ENCODE results near the gene CMC1. TPM values are rescaled to one million over a fixed set of nuclear protein-coding genes. Genes with fewer than 3 reads are reported as not detected.
A peak's percentile ranks its signal among the peaks of the same experiment; 100 is the strongest.

CMC1 gene
- total RNA-seq, 6 donors from 2014 or later: 4.6 to 20.7 (median 14.1) TPM

DNA sequence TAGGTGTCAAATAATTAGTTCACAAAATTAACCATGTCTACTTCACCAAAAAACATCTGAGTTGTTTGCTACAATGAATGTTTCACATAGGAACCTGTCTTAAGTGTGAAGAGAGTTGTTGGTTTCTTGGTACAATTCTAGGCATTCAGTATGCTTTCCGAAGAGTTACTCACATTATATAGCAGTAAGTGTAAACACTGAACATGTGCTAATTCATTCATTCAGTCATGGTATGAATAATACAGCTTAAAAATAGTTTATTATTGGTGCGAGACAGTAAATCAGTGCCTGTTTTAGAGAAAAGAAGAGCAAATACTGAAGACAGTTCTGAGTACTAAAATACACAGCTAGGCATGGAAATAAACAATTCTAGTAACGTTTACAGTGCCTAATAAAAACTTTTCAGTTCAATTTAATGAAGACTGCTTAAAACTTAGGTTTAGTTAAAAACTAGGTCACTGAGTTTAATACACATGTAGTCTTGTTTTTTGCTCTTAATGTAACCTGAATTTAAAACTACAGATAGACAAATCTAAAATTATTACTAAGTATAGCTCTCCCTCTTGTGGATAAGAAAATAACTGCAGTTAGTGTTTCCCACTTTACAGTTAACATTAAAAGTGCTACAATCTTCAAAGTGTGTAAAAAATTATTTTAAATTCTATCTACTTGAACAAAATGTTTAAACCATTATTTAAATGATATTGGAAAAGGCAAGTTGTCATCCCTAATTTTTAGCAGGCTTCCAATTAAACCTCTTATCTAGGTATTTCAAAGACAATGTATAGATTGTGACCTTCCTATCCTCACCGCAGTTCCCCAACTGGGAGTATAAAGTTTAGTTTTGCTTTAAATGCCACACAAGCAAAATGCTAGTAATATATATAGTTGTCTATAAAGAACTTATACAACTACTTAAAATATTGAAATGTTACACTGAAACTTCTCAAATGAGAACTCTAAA lies 87.1 kb downstream of the CMC1 start:
- DNase-seq (no peak), ATAC-seq (ENCODE audit: low FRiP score in 2 of 2) (peak in 1 of 2 donors; percentile 63)
- TF ChIP-seq, protein P1, sequence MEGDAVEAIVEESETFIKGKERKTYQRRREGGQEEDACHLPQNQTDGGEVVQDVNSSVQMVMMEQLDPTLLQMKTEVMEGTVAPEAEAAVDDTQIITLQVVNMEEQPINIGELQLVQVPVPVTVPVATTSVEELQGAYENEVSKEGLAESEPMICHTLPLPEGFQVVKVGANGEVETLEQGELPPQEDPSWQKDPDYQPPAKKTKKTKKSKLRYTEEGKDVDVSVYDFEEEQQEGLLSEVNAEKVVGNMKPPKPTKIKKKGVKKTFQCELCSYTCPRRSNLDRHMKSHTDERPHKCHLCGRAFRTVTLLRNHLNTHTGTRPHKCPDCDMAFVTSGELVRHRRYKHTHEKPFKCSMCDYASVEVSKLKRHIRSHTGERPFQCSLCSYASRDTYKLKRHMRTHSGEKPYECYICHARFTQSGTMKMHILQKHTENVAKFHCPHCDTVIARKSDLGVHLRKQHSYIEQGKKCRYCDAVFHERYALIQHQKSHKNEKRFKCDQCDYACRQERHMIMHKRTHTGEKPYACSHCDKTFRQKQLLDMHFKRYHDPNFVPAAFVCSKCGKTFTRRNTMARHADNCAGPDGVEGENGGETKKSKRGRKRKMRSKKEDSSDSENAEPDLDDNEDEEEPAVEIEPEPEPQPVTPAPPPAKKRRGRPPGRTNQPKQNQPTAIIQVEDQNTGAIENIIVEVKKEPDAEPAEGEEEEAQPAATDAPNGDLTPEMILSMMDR (IDR thresholded peaks at IDR 0.05): peak; percentile 37 to 66 (median 62)
- TF ChIP-seq POLR2AphosphoS5 (IDR thresholded peaks at IDR 0.05): no peak
- no peaks in the 10 kb centered on the region for H3K9me3 ChIP-seq
- 83% methylated on average over 4 of the region's 4 CpGs for WGBS, 2 donors
- H3K36me3 ChIP-seq: peaks cover 6 to 59% (median 16%) of the 10 kb centered on the region in 4 donors
- no peak overlapping the region for H3K27ac ChIP-seq
- no peak overlapping the region for H3K4me3 ChIP-seq
- no peaks in the 10 kb centered on the region for H3K27me3 ChIP-seq
- H3K4me1 ChIP-seq: no peaks in the 10 kb centered on the region

DNA sequence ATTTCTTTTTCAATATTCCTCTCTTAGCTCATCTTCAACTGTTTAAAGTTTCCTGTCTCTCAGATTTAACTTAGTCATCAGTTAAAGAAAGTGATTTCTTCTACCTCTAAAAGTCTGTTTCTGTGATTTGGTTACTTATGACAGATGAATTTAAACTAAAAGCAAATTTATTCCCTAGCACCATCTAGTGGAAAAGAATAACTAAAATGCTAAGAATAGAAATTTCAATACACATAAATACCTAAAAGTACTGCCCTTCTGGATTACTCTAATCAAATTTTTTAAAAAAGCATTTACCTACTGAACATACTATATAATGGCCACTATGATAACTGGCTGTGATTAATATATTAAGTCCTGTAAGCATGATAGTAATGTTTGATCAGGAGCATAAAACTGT lies 93.1 kb downstream of the CMC1 start:
- Histone ChIP-seq H3K36me3 (peaks cover 0 to 60% (median 20%) of the 10 kb centered on the region in 4 donors), H3K9me3 (no peaks in the 10 kb centered on the region), H3K27ac (no peak overlapping the region), H3K4me1 (no peaks in the 10 kb centered on the region), H3K4me3 (no peak overlapping the region), H3K27me3 (no peaks in the 10 kb centered on the region)
- TF ChIP-seq, protein P1 (IDR thresholded peaks at IDR 0.05): no peak
- no peak for TF ChIP-seq POLR2AphosphoS5 (IDR thresholded peaks at IDR 0.05)
- TF ChIP-seq POLR2A (IDR thresholded peaks at IDR 0.05): no peak
- TF ChIP-seq EP300 (IDR thresholded peaks at IDR 0.05): no peak
- ATAC-seq (ENCODE audit: low FRiP score in 2 of 2) (no peak), DNase-seq (no peak)

DNA sequence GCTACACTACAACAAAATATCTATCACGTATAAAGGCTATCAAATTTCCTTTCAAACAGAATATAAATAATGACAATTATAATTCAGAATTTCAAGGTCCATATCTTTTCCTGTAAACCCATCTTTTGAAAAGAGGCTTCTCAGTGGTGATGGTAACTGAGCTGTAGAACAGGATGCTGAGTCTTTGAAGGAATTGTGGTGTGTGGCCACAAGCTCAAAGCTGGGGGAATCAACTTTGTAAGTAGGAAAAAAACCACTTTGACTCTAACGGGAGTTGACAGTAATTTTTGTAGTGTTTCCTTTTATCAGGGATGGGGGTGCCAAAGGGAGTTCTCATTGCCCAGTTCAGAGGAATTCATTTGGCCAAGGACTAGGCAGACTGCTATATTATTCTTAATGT lies 93.8 kb downstream of the CMC1 start:
- no peak for TF ChIP-seq POLR2AphosphoS5 (IDR thresholded peaks at IDR 0.05)
- no peak for TF ChIP-seq POLR2A (IDR thresholded peaks at IDR 0.05)
- TF ChIP-seq, protein P1 (IDR thresholded peaks at IDR 0.05): no peak
- TF ChIP-seq EP300 (IDR thresholded peaks at IDR 0.05): no peak
- H3K4me1 ChIP-seq: no peaks in the 10 kb centered on the region
- H3K4me3 ChIP-seq: no peak overlapping the region
- H3K36me3 ChIP-seq: peaks cover 0 to 65% (median 22%) of the 10 kb centered on the region in 4 donors
- no peak for ATAC-seq (ENCODE audit: low FRiP score in 2 of 2)
- H3K27me3 ChIP-seq: no peaks in the 10 kb centered on the region
- H3K27ac ChIP-seq: no peak overlapping the region
- DNase-seq: no peak
- WGBS, 2 donors: 67 to 69% methylated on average over 2 of the region's 2 CpGs
- H3K9me3 ChIP-seq: no peaks in the 10 kb centered on the region

DNA sequence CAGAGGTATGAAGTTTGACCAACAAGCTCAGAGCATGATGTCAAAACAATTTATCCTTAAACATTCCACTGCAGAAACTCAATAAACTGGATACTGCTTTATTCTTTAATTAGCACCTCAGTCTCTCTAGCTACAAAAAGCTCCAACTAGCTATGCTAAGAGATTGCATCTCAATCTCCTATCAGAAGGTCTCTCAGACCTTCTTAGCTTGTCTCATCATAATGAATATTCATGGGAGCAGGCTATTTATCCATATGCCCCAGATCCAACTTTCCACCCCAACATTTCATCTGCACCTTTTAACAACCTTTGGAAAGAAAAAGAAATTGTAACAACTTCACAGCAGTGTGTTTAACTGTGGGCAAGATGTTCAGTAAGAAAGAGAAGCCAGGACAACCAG lies 95.8 kb downstream of the CMC1 start:
- no peak overlapping the region for H3K27ac ChIP-seq
- H3K4me1 ChIP-seq: peaks cover 0 to 11% (median 6%) of the 10 kb centered on the region in 4 donors
- H3K36me3 ChIP-seq: peaks cover 0 to 50% (median 21%) of the 10 kb centered on the region in 4 donors
- H3K27me3 ChIP-seq: no peaks in the 10 kb centered on the region
- H3K9me3 ChIP-seq: no peaks in the 10 kb centered on the region
- H3K4me3 ChIP-seq: no peak overlapping the region
- no peak for DNase-seq
- no peak for TF ChIP-seq EP300 (IDR thresholded peaks at IDR 0.05)
- TF ChIP-seq, protein P1 (IDR thresholded peaks at IDR 0.05): no peak
- TF ChIP-seq POLR2AphosphoS5 (IDR thresholded peaks at IDR 0.05): no peak
- TF ChIP-seq POLR2A (IDR thresholded peaks at IDR 0.05): no peak
- no peak for ATAC-seq (ENCODE audit: low FRiP score in 2 of 2)

Measured in upper lobe of left lung (tissue), 6 donors.